DND-41 (cell line): Measurements from ENCODE around the gene TAS2R1.

Experiments used
- ATAC-seq: fragments of 200-7000 bp; cut with Tn5 transposase; 3 replicates; pipeline ENCODE4 v1.9.1; 2021; ENCODE audit warnings: low read depth; ENCODE audit not compliant: insufficient read depth
- DNase-seq: peaks from one replicate; pipeline ENCODE4 v3.0.0-alpha.2; 2020
- H2AFZ ChIP-seq: 2 replicates; pipeline ENCODE4 v1.6.0; 2012; ENCODE audit warnings: low read depth, low read length
- H3K27ac ChIP-seq: 2 replicates; pipeline ENCODE4 v1.5.1; 2012; ENCODE audit warnings: low read length, inconsistent platforms
- H3K27me3 ChIP-seq: fragments of 200-600 bp; sonication (generic); 2 replicates; pipeline ENCODE4 v1.6.0; 2012; ENCODE audit warnings: low read length, mild to moderate bottlenecking, inconsistent platforms; ENCODE audit not compliant: insufficient read depth, poor library complexity
- H3K36me3 ChIP-seq: 2 replicates; pipeline ENCODE4 v1.5.1; 2012; ENCODE audit warnings: low read length, inconsistent platforms; ENCODE audit not compliant: insufficient read depth
- H3K4me1 ChIP-seq: 2 replicates; pipeline ENCODE4 v1.5.1; 2012; ENCODE audit warnings: mild to moderate bottlenecking, low read length; ENCODE audit not compliant: insufficient read depth
- H3K4me2 ChIP-seq: 2 replicates; pipeline ENCODE4 v1.6.0; 2012; ENCODE audit warnings: mild to moderate bottlenecking, moderate library complexity, low read length, inconsistent platforms; ENCODE audit not compliant: insufficient read depth
- H3K4me3 ChIP-seq, 2 experiments: fragments of 200-600 bp in 1 of 2; shearing (Covaris generic) in 1 of 2; 2 replicates each; pipeline ENCODE4 v1.5.1; 2012 to 2016; ENCODE audit warnings: inconsistent platforms in 2 of 2, low read length in 2 of 2, mild to moderate bottlenecking in 2 of 2, low read depth in 1 of 2, moderate library complexity in 1 of 2
- H3K79me2 ChIP-seq: 2 replicates; pipeline ENCODE4 v1.6.0; 2012; ENCODE audit warnings: low read length, inconsistent platforms; ENCODE audit not compliant: insufficient read depth
- H3K9ac ChIP-seq: 2 replicates; pipeline ENCODE4 v1.6.0; 2012; ENCODE audit warnings: low read depth, mild to moderate bottlenecking, inconsistent platforms, low read length, moderate library complexity
- H3K9me3 ChIP-seq: 2 replicates; pipeline ENCODE4 v1.5.1; 2012; ENCODE audit warnings: low read length, moderate library complexity, mild to moderate bottlenecking, inconsistent platforms; ENCODE audit not compliant: insufficient read depth, severe bottlenecking
- H4K20me1 ChIP-seq: 2 replicates; pipeline ENCODE4 v1.6.0; 2012; ENCODE audit warnings: low read length; ENCODE audit not compliant: insufficient read depth
- CTCF ChIP-seq: IDR thresholded peaks from 2 replicates; pipeline ENCODE4 v1.5.1; 2012; ENCODE audit warnings: borderline replicate concordance, low read length, moderate library complexity, mild to moderate bottlenecking; ENCODE audit not compliant: poor library complexity, severe bottlenecking; ENCODE audit errors: extremely low read depth
- EZH2 ChIP-seq: IDR thresholded peaks from 3 replicates; pipeline ENCODE4 v1.6.1; 2012; ENCODE audit warnings: borderline replicate concordance, low read depth, mild to moderate bottlenecking, moderate library complexity, low read length, inconsistent platforms; ENCODE audit not compliant: severe bottlenecking

Gene TAS2R1

GRCh38 chr5:9623661-9624060 lies 6.5 kb downstream of the TAS2R1 start:
- H2AFZ ChIP-seq: no peak overlapping the region
- no peaks in the 10 kb centered on the region for H3K9me3 ChIP-seq
- no peak for ATAC-seq
- no peaks in the 10 kb centered on the region for H4K20me1 ChIP-seq
- TF ChIP-seq CTCF: no peak
- no peak for TF ChIP-seq EZH2
- no peak overlapping the region for H3K9ac ChIP-seq
- H3K4me1 ChIP-seq: no peaks in the 10 kb centered on the region
- H3K27me3 ChIP-seq: no peaks in the 10 kb centered on the region
- no peak overlapping the region for H3K27ac ChIP-seq
- H3K36me3 ChIP-seq: no peaks in the 10 kb centered on the region
- H3K4me2 ChIP-seq: no peak overlapping the region
- no peak overlapping the region for H3K4me3 ChIP-seq
- no peak for DNase-seq
- no peaks in the 10 kb centered on the region for H3K79me2 ChIP-seq

- Histone ChIP-seq H4K20me1 (no peaks in the 10 kb centered on the region), H3K4me2 (no peak overlapping the region), H3K9me3 (no peaks in the 10 kb centered on the region), H3K36me3 (no peaks in the 10 kb centered on the region), H3K79me2 (no peaks in the 10 kb centered on the region), H3K4me1 (no peaks in the 10 kb centered on the region), H3K27ac (no peak overlapping the region), H3K9ac (no peak overlapping the region), H3K4me3 (no peak overlapping the region), H3K27me3 (no peaks in the 10 kb centered on the region), H2AFZ (no peak overlapping the region)
- TF ChIP-seq CTCF (no peak), EZH2 (no peak)
- no peak for DNase-seq
- ATAC-seq: no peak
These were observed 7.2 kb downstream of the TAS2R1 start for GRCh38 chr5:9622971-9623421.

GRCh38 chr5:9621379-9621903 lies 8.7 kb downstream of the TAS2R1 start:
- Histone ChIP-seq H3K4me3 (no peak overlapping the region), H3K9me3 (no peaks in the 10 kb centered on the region), H2AFZ (no peak overlapping the region), H3K36me3 (no peaks in the 10 kb centered on the region), H3K9ac (no peak overlapping the region), H4K20me1 (no peaks in the 10 kb centered on the region), H3K4me2 (no peak overlapping the region), H3K27me3 (no peaks in the 10 kb centered on the region), H3K4me1 (no peaks in the 10 kb centered on the region), H3K27ac (no peak overlapping the region), H3K79me2 (no peaks in the 10 kb centered on the region)
- TF ChIP-seq EZH2 (no peak), CTCF (no peak)
- no peak for DNase-seq
- ATAC-seq: no peak
